ENCODE measurements around the gene CDH7. TPM values are rescaled to one million over a fixed set of nuclear protein-coding genes. Genes with fewer than 3 reads are reported as not detected.

Gene CDH7
- total RNA-seq, 1 donor: not detected

- H3K9me3 ChIP-seq (ENCODE audit: low read depth, low read length): no peaks in the 10 kb centered on the region
- no peak overlapping the region for H3K27ac ChIP-seq (ENCODE audit: low read depth, low read length)
- H3K79me2 ChIP-seq (ENCODE audit: insufficient read depth, low read length): no peaks in the 10 kb centered on the region
- H3K27me3 ChIP-seq (ENCODE audit: insufficient read depth, low read length): no peaks in the 10 kb centered on the region
- no peak overlapping the region for H3K4me2 ChIP-seq (ENCODE audit: insufficient read depth, low read length)
- H3K36me3 ChIP-seq (ENCODE audit: insufficient read depth, low read length): no peaks in the 10 kb centered on the region
- no peak overlapping the region for H3K4me3 ChIP-seq (ENCODE audit: insufficient read depth, low read length)
- no peaks in the 10 kb centered on the region for H4K20me1 ChIP-seq (ENCODE audit: insufficient read depth, low read length)
- no peaks in the 10 kb centered on the region for H3K4me1 ChIP-seq (ENCODE audit: insufficient read depth, low read length)
- TF ChIP-seq CTCF (IDR thresholded peaks at IDR 0.05; ENCODE audit: extremely low read depth, low read depth, low read length): no peak
- no peak for DNase-seq (ENCODE audit: insufficient read length, low spot score, missing footprints)
- no peak overlapping the region for H2AFZ ChIP-seq (ENCODE audit: low read length)
Observed at GRCh38 chr18:65755616-65756015, 4.8 kb downstream of the CDH7 start.

DNA sequence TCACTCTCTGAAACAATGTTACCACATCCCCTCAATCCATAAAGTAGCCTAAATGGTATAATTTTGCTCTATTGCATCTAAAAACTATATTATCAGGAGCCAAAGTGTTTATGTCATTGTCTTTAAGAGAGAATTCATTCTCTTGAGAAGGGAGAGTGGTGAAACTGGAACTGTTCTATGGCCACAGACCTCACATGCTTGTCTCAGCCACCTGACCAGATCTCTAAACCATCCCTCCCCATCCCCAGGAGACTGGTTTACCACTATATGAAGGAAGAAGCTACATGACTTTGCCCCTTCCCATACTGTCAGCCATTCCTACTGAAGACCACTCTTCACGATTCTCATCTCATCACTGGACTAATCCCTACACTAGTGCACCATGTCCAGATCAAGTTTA lies 9.6 kb downstream of the CDH7 start:
- DNase-seq (ENCODE audit: insufficient read length, low spot score, missing footprints): no peak
- H3K27ac ChIP-seq (ENCODE audit: low read depth, low read length): no peak overlapping the region
- H4K20me1 ChIP-seq (ENCODE audit: insufficient read depth, low read length): no peaks in the 10 kb centered on the region
- no peaks in the 10 kb centered on the region for H3K9me3 ChIP-seq (ENCODE audit: low read depth, low read length)
- H3K79me2 ChIP-seq (ENCODE audit: insufficient read depth, low read length): no peaks in the 10 kb centered on the region
- H3K27me3 ChIP-seq (ENCODE audit: insufficient read depth, low read length): no peaks in the 10 kb centered on the region
- no peak overlapping the region for H2AFZ ChIP-seq (ENCODE audit: low read length)
- no peak overlapping the region for H3K4me2 ChIP-seq (ENCODE audit: insufficient read depth, low read length)
- no peaks in the 10 kb centered on the region for H3K4me1 ChIP-seq (ENCODE audit: insufficient read depth, low read length)
- no peak overlapping the region for H3K4me3 ChIP-seq (ENCODE audit: insufficient read depth, low read length)
- H3K36me3 ChIP-seq (ENCODE audit: insufficient read depth, low read length): no peaks in the 10 kb centered on the region
- no peak for TF ChIP-seq CTCF (IDR thresholded peaks at IDR 0.05; ENCODE audit: extremely low read depth, low read depth, low read length)

- Histone ChIP-seq H2AFZ (ENCODE audit: low read length) (no peak overlapping the region), H3K4me3 (ENCODE audit: insufficient read depth, low read length) (no peak overlapping the region), H3K79me2 (ENCODE audit: insufficient read depth, low read length) (no peaks in the 10 kb centered on the region), H3K36me3 (ENCODE audit: insufficient read depth, low read length) (no peaks in the 10 kb centered on the region), H3K27me3 (ENCODE audit: insufficient read depth, low read length) (no peaks in the 10 kb centered on the region), H3K27ac (ENCODE audit: low read depth, low read length) (no peak overlapping the region), H3K4me1 (ENCODE audit: insufficient read depth, low read length) (no peaks in the 10 kb centered on the region), H3K9me3 (ENCODE audit: low read depth, low read length) (no peaks in the 10 kb centered on the region), H4K20me1 (ENCODE audit: insufficient read depth, low read length) (no peaks in the 10 kb centered on the region), H3K4me2 (ENCODE audit: insufficient read depth, low read length) (no peak overlapping the region)
- no peak for TF ChIP-seq CTCF (IDR thresholded peaks at IDR 0.05; ENCODE audit: extremely low read depth, low read depth, low read length)
- DNase-seq (ENCODE audit: insufficient read length, low spot score, missing footprints): no peak
Observed at GRCh38 chr18:65761636-65762295, 11.0 kb downstream of the CDH7 start.

DNA sequence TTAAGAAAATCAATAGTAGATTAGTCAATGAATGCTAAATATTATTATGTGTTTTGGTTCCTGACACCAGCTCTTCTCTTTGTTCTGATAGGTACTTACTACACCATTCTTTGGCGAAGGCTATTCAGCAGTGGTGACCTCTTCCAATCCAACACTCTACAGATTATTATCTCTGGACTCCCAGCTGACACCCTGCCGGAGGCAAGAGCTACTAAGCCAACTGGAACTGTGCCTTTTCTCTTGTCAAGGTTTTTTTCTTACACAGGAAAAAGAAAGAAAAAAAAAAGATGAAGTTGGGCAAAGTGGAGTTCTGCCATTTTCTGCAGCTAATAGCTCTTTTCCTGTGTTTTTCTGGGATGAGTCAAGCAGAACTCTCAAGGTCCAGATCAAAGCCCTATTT lies 11.7 kb downstream of the CDH7 start:
- Histone ChIP-seq H3K79me2 (ENCODE audit: insufficient read depth, low read length) (no peaks in the 10 kb centered on the region), H3K27ac (ENCODE audit: low read depth, low read length) (no peak overlapping the region), H4K20me1 (ENCODE audit: insufficient read depth, low read length) (no peaks in the 10 kb centered on the region), H3K4me1 (ENCODE audit: insufficient read depth, low read length) (no peaks in the 10 kb centered on the region), H3K4me3 (ENCODE audit: insufficient read depth, low read length) (no peak overlapping the region), H3K36me3 (ENCODE audit: insufficient read depth, low read length) (no peaks in the 10 kb centered on the region), H3K27me3 (ENCODE audit: insufficient read depth, low read length) (no peaks in the 10 kb centered on the region), H2AFZ (ENCODE audit: low read length) (no peak overlapping the region), H3K9me3 (ENCODE audit: low read depth, low read length) (no peaks in the 10 kb centered on the region), H3K4me2 (ENCODE audit: insufficient read depth, low read length) (no peak overlapping the region)
- no peak for DNase-seq (ENCODE audit: insufficient read length, low spot score, missing footprints)
- TF ChIP-seq CTCF (IDR thresholded peaks at IDR 0.05; ENCODE audit: extremely low read depth, low read depth, low read length): no peak

Data from osteoblast (primary cell).